ENCODE measurements around the gene IFNA5. TPM values are rescaled to one million over a fixed set of nuclear protein-coding genes. Genes with fewer than 3 reads are reported as not detected.

Gene IFNA5
- total RNA-seq, 4 donors from 2014 or later, result not detected

DNA sequence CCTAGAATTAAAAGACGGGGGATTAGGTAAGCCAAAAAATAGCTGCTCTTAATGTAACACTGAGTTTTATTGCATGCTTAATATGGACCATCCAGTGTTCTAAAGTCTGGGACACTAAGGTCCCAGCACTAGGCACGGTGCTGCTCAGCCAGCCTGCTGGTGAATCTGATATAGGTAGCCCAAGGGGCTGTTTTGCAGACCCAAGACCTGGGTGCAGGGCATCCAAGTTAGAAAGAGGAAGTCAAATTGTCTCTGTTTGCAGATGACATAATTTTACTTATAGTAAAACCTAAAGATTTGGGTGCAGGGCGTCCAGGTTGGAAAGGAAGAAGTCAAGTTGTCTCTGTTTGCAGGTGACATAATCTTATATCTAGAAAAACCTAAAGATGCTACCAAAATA lies 17.8 kb downstream of the IFNA5 start:
- DNase-seq (ENCODE audit: extremely low spot score), result no peak
- Histone ChIP-seq H3K4me3 (no peak overlapping the region), H3K36me3 (no peaks in the 10 kb centered on the region), H3K9me3 (no peaks in the 10 kb centered on the region), H3K27ac (replicated peaks in 1 of 4) (no peak overlapping the region), H3K4me1 (no peaks in the 10 kb centered on the region), H3K27me3 (no peaks in the 10 kb centered on the region)
- TF ChIP-seq CTCF (IDR thresholded peaks at IDR 0.05), result no peak
- TF ChIP-seq POLR2A (IDR thresholded peaks at IDR 0.05; ENCODE audit: low read depth), result no peak
- TF ChIP-seq POLR2AphosphoS5 (IDR thresholded peaks at IDR 0.05), result no peak
- no peak for TF ChIP-seq EP300 (IDR thresholded peaks at IDR 0.05)
- WGBS, result 61% methylated on average over 3 of the region's 3 CpGs
- intact Hi-C loops (cut with DNase I), result no loop called here

DNA sequence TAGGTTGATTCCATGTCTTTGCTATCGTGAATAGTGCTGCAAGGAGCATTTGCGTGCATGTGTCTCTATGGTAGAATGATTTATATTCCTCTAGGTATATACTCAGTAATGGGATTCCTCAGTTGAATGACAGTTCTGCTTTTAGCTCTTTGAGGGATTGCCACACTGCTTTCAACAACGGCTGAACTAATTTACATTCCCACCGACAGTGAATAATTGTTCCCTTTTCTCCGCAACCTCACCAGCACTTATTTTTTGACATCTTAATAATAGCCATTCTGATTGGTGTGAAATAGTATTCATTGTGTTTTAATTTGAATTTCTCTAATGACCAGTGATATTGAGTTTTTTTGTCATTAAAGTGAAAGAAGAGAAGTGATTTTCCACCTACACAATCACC lies 18.5 kb downstream of the IFNA5 start:
- intact Hi-C loops (cut with DNase I), result no loop called here
- Histone ChIP-seq H3K4me1 (no peaks in the 10 kb centered on the region), H3K27me3 (no peaks in the 10 kb centered on the region), H3K27ac (replicated peaks in 1 of 4) (no peak overlapping the region), H3K9me3 (no peaks in the 10 kb centered on the region), H3K4me3 (no peak overlapping the region), H3K36me3 (no peaks in the 10 kb centered on the region)
- DNase-seq (ENCODE audit: extremely low spot score), result no peak
- WGBS, result 69% methylated on average over 5 of the region's 5 CpGs
- TF ChIP-seq CTCF (IDR thresholded peaks at IDR 0.05) (no peak), POLR2A (IDR thresholded peaks at IDR 0.05; ENCODE audit: low read depth) (no peak), EP300 (IDR thresholded peaks at IDR 0.05) (no peak), POLR2AphosphoS5 (IDR thresholded peaks at IDR 0.05) (no peak)

- Histone ChIP-seq H3K4me3 (no peak overlapping the region), H3K27ac (replicated peaks in 1 of 4) (no peak overlapping the region), H3K36me3 (no peaks in the 10 kb centered on the region), H3K4me1 (no peaks in the 10 kb centered on the region), H3K27me3 (no peaks in the 10 kb centered on the region), H3K9me3 (no peaks in the 10 kb centered on the region)
- no peak for TF ChIP-seq POLR2AphosphoS5 (IDR thresholded peaks at IDR 0.05)
- TF ChIP-seq POLR2A (IDR thresholded peaks at IDR 0.05; ENCODE audit: low read depth), result no peak
- no peak for TF ChIP-seq EP300 (IDR thresholded peaks at IDR 0.05)
- 86% methylated on average over 5 of the region's 5 CpGs for WGBS
- DNase-seq (ENCODE audit: extremely low spot score), result no peak
- intact Hi-C loops (cut with DNase I), result no loop called here
These were observed 19.0 kb downstream of the IFNA5 start for GRCh38 chr9:21286099-21286498.

- TF ChIP-seq POLR2A (IDR thresholded peaks at IDR 0.05; ENCODE audit: low read depth), result no peak
- no peak for TF ChIP-seq POLR2AphosphoS5 (IDR thresholded peaks at IDR 0.05)
- TF ChIP-seq EP300 (IDR thresholded peaks at IDR 0.05), result no peak
- Histone ChIP-seq H3K36me3 (no peaks in the 10 kb centered on the region), H3K27ac (replicated peaks in 1 of 4) (no peak overlapping the region), H3K4me1 (no peaks in the 10 kb centered on the region), H3K4me3 (no peak overlapping the region), H3K27me3 (no peaks in the 10 kb centered on the region), H3K9me3 (no peaks in the 10 kb centered on the region)
- WGBS, result 37% methylated on average over 2 of the region's 2 CpGs
- no peak for DNase-seq (ENCODE audit: extremely low spot score)
- intact Hi-C loops (cut with DNase I), result no loop called here
These were observed 23.8 kb downstream of the IFNA5 start for GRCh38 chr9:21281275-21281674.

GRCh38 chr9:21268347-21268657 lies 36.8 kb downstream of the IFNA5 start:
- WGBS, result 55% methylated on average over 2 of the region's 2 CpGs
- no peak overlapping the region for H3K27ac ChIP-seq (replicated peaks in 1 of 4)
- H3K9me3 ChIP-seq, result peaks cover 0 to 7% (median 0%) of the 10 kb centered on the region in 4 donors
- DNase-seq (ENCODE audit: extremely low spot score), result no peak
- no peak overlapping the region for H3K4me3 ChIP-seq
- H3K36me3 ChIP-seq, result no peaks in the 10 kb centered on the region
- H3K27me3 ChIP-seq, result no peaks in the 10 kb centered on the region
- intact Hi-C loops (cut with DNase I), result no loop called here
- TF ChIP-seq POLR2A (IDR thresholded peaks at IDR 0.05; ENCODE audit: low read depth), result no peak
- no peak for TF ChIP-seq CTCF (IDR thresholded peaks at IDR 0.05)
- TF ChIP-seq EP300 (IDR thresholded peaks at IDR 0.05), result no peak
- no peak for TF ChIP-seq POLR2AphosphoS5 (IDR thresholded peaks at IDR 0.05)
- peaks cover 0 to 16% (median 0%) of the 10 kb centered on the region in 4 donors for H3K4me1 ChIP-seq
